Progenitor cell of endocrine pancreas (in vitro differentiated cells): ENCODE results near the gene LRWD1. TPM values are rescaled to one million over a fixed set of nuclear protein-coding genes. Genes with fewer than 3 reads are reported as not detected.

Experiments used
- DNase-seq: peaks from one replicate; pipeline ENCODE4 v3.0.0; 2021; ENCODE audit warnings: low spot score; ENCODE audit not compliant: unreplicated experiment
- H3K27ac Mint-ChIP-seq: 2 replicates; pipeline ENCODE4 v1.8.0; 2021; ENCODE audit warnings: mild to moderate bottlenecking, moderate library complexity, mixed read lengths
- H3K27me3 Mint-ChIP-seq: 2 replicates; pipeline ENCODE4 v1.8.0; 2021; ENCODE audit warnings: mixed read lengths
- H3K36me3 Mint-ChIP-seq: 2 replicates; pipeline ENCODE4 v1.8.0; 2022; ENCODE audit warnings: mixed read lengths; ENCODE audit not compliant: insufficient read depth
- H3K4me1 Mint-ChIP-seq: 2 replicates; pipeline ENCODE4 v1.8.0; 2021; ENCODE audit warnings: low read depth, mixed read lengths
- H3K4me3 Mint-ChIP-seq: 2 replicates; pipeline ENCODE4 v1.8.0; 2021; ENCODE audit warnings: low read depth, mild to moderate bottlenecking, moderate library complexity, mixed read lengths
- H3K9me3 Mint-ChIP-seq: 2 replicates; pipeline ENCODE4 v1.8.0; 2021; ENCODE audit warnings: low read depth, mixed read lengths
- total RNA-seq: library from RNA; stranded (reverse); gene quantifications from 2 replicates; pipeline ENCODE4 v1.2.1, GENCODE V29; 2021
- TF ChIP-seq, protein P1 (sequence below): fragments of 200-600 bp; sonication (generic); IDR thresholded peaks from one replicate; pipeline ENCODE4 v1.5.0; 2021; ENCODE audit warnings: antibody characterized with exemption, mild to moderate bottlenecking; ENCODE audit not compliant: unreplicated experiment

The LRWD1 gene
- total RNA-seq, 1 donor from 2014 or later, result 27.7 TPM

DNA sequence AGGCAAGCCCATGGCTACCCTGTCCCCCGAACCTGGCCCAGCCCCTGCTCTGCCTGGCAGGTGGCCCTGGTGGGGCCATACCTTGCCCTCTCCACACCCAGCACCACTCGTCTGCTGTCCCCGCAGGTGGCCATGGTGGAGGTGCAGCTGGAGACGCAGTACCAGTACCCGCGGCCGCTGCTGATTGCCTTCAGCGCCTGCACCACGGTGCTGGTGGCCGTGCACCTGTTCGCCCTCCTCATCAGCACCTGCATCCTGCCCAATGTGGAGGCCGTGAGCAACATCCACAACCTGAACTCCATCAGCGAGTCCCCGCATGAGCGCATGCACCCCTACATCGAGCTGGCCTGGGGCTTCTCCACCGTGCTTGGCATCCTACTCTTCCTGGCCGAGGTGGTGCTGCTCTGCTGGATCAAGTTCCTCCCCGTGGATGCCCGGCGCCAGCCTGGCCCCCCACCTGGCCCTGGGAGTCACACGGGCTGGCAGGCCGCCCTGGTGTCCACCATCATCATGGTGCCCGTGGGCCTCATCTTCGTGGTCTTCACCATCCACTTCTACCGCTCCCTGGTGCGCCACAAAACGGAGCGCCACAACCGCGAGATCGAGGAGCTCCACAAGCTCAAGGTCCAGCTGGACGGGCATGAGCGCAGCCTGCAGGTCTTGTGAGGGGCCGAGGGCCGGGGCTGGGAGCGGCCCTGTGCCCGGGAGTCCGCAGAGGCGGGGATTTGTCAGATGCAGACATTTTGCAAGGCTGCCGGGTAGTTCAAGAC lies 18.2 kb upstream of the LRWD1 start:
- peaks cover 4% of the 10 kb centered on the region for H3K36me3 Mint-ChIP-seq
- no peaks in the 10 kb centered on the region for H3K9me3 Mint-ChIP-seq
- no peak for DNase-seq
- H3K4me3 Mint-ChIP-seq, result no peak overlapping the region
- H3K27ac Mint-ChIP-seq, result no peak overlapping the region
- no peaks in the 10 kb centered on the region for H3K4me1 Mint-ChIP-seq
- no peaks in the 10 kb centered on the region for H3K27me3 Mint-ChIP-seq
- TF ChIP-seq, protein P1, sequence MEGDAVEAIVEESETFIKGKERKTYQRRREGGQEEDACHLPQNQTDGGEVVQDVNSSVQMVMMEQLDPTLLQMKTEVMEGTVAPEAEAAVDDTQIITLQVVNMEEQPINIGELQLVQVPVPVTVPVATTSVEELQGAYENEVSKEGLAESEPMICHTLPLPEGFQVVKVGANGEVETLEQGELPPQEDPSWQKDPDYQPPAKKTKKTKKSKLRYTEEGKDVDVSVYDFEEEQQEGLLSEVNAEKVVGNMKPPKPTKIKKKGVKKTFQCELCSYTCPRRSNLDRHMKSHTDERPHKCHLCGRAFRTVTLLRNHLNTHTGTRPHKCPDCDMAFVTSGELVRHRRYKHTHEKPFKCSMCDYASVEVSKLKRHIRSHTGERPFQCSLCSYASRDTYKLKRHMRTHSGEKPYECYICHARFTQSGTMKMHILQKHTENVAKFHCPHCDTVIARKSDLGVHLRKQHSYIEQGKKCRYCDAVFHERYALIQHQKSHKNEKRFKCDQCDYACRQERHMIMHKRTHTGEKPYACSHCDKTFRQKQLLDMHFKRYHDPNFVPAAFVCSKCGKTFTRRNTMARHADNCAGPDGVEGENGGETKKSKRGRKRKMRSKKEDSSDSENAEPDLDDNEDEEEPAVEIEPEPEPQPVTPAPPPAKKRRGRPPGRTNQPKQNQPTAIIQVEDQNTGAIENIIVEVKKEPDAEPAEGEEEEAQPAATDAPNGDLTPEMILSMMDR, result no peak

DNA sequence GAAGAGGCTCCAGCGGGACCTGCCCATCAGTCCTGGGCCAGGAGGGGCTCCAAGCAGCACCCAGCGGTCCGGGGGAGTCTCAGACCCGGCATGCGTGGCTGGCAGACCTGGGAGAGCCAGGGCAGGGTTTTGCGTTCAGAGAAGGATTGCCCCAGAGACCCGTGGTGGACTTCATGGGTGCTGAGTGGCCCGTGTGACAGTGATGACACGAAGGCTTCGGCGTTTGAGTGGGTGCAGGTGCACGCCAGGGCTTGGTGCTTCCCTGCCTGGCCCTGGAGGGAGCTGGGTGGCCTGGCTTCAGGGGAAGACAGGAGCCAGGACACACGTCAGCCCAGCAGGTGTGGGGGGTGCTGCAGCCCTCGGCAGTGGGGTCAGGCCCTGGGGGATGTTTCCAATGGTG lies 17.5 kb upstream of the LRWD1 start:
- TF ChIP-seq, protein P1, result no peak
- Mint-ChIP-seq H3K9me3 (no peaks in the 10 kb centered on the region), H3K4me1 (no peaks in the 10 kb centered on the region), H3K27ac (no peak overlapping the region), H3K27me3 (no peaks in the 10 kb centered on the region), H3K4me3 (no peak overlapping the region), H3K36me3 (peaks cover 4% of the 10 kb centered on the region)
- no peak for DNase-seq

DNA sequence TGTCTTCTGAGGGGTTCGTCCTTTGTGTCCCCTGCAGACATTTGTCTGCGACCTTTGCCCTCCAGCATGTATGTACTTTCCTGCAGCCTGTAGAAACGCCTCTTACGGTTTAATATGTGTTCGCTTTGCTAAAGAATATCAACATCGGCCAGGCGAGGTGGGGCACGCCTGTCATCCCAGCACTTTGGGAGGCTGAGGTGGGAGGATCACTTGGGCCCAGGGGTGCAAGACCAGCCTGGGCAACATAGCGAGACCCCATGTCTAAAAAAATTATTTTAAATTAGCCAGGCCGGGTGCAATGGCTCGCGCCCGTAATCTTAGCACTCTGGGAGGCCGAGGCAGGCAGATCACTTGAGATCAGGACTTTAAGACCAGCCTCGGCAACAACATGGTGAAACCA lies 15.6 kb upstream of the LRWD1 start:
- no peaks in the 10 kb centered on the region for H3K4me1 Mint-ChIP-seq
- TF ChIP-seq, protein P1, result no peak
- no peak for DNase-seq
- no peaks in the 10 kb centered on the region for H3K27me3 Mint-ChIP-seq
- H3K4me3 Mint-ChIP-seq, result no peak overlapping the region
- no peak overlapping the region for H3K27ac Mint-ChIP-seq
- H3K9me3 Mint-ChIP-seq, result no peaks in the 10 kb centered on the region
- peaks cover 4% of the 10 kb centered on the region for H3K36me3 Mint-ChIP-seq

DNA sequence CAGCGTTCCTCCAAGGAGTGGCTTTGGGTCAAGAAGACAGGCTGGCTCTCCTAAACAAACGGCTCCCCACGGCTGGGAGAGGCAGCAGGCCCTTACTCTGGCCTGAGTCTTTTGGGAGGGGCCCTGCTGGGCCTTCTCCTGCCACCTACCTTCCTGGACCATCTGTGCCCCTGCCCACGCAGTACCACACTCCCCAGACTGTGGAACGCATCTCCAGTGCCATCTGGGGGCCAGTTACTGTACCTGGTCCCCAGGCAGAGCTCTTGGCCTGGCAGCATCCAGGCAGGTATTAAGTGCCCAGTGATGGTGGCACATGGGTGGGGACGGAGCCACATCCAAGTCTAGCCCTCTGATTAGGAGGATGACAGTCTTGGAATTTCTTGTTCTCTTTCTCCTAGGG lies 14.5 kb upstream of the LRWD1 start:
- TF ChIP-seq, protein P1, result no peak
- no peaks in the 10 kb centered on the region for H3K9me3 Mint-ChIP-seq
- H3K4me3 Mint-ChIP-seq, result no peak overlapping the region
- H3K27ac Mint-ChIP-seq, result no peak overlapping the region
- H3K36me3 Mint-ChIP-seq, result peaks cover under 1% of the 10 kb centered on the region
- H3K4me1 Mint-ChIP-seq, result no peaks in the 10 kb centered on the region
- H3K27me3 Mint-ChIP-seq, result no peaks in the 10 kb centered on the region
- no peak for DNase-seq

DNA sequence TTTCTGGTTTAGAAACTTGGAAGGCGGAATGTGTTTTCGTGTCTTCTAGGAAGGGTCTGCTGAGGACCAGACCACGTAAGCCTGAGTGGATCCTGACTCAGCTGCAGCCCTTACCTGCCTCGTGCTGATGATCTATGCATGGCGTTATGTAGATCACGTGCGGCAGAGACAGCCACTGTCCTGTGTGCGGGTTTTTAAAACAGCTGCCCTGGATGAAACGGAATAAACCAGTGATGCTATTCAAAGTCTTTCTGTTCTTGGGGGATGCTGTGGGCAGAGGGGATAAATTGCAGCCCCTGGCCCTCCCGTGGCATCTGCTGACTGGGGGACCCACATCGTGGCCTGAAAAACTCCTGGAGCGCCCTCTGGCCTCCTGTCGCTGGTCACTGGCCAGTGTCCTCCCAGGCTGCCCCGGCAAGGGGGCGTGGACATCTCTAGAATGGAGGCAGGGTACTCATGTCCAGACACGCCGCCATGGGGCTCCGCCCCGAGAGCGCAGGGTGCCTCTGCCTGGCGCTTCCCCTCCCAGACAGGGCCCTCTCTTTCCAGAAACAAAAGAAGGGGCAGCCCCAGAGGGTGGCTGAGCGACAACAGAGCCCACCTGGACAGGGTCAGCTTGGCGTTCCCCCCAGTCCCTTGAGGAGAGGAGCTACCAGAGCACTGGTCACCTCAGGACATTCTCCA lies 13.3 kb upstream of the LRWD1 start:
- Mint-ChIP-seq H3K27me3 (no peaks in the 10 kb centered on the region), H3K4me3 (no peak overlapping the region), H3K27ac (no peak overlapping the region), H3K36me3 (no peaks in the 10 kb centered on the region), H3K4me1 (no peaks in the 10 kb centered on the region), H3K9me3 (no peaks in the 10 kb centered on the region)
- no peak for DNase-seq
- TF ChIP-seq, protein P1, result peak; percentile 12
